A549 (cell line): ENCODE results near the gene SARDH.

ENCODE experiments used
- CTCF ChIP-seq: fragments of >200 bp; sonication (Bioruptor Twin); formaldehyde crosslinking; IDR thresholded peaks from 3 replicates; pipeline ENCODE4 v1.5.1; 2016
- RAD21 ChIP-seq, 2 experiments: fragments of >200 bp in 1 of 2; sonication (Bioruptor Twin) in 1 of 2; formaldehyde crosslinking in 1 of 2; IDR thresholded peaks in 1 of 2; conservative IDR thresholded peaks in 1 of 2; 2 replicates in 1 of 2; 3 replicates in 1 of 2; pipeline ENCODE4 v1.6.1; 2012 to 2018; ENCODE audit warnings: inconsistent platforms in 1 of 2

DNA sequence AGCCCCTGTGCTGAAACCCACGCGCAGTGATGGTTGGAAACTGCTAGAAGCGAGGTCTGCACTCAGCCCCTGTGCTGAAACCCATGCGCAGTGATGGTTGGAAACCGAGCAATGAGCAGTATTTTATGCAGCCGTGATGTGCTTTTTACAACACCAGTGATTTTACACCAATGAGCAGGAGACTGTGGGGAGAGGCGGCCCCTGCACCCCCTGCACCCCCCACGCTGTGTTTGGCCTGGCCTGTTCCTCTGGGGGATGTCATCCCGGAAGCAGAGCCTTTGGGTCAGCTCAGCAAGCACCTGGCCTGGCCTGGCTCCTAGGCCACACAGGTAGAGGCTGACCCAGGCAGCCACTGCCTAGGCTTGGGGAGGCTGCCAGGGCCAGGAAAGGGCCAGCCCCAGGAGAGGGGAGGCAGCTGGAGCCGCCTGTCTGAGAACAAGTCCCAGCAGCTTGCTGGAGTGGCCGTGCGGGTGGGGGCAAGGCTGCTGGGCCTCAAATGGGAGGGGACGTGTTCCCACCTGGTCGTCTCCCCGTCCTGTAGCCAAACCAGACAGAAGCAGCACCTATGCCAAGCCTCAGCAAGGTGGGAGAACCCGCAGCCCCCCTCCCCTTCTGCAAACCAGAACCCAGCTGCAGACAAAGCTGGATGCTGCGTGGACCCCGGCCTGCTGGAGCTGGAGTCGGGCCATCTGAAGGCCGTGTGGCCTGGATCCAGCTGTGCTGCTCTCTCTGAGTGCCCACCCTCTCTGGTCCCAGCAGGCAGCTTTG is 55.1 kb downstream of the SARDH start:
- no peak for TF ChIP-seq CTCF
- no peak for TF ChIP-seq RAD21 (conservative IDR thresholded peaks at IDR 0.05 in 1 of 2, IDR thresholded peaks at IDR 0.05 in 1 of 2)
